HG03460 (cell line): ENCODE results near the gene LMX1B.

Experiments used
- ATAC-seq: cut with Tn5 transposase; IDR thresholded peaks from one replicate; pipeline ENCODE4 v1.9.1; 2021; ENCODE audit not compliant: unreplicated experiment

Gene LMX1B

GRCh38 chr9:126658201-126658825 lies 44.6 kb downstream of the LMX1B start:
- no peak for ATAC-seq

- no peak for ATAC-seq
Observed at GRCh38 chr9:126658956-126659555, 45.3 kb downstream of the LMX1B start.

- no peak for ATAC-seq
Observed at GRCh38 chr9:126661122-126661520, 47.4 kb downstream of the LMX1B start.

- no peak for ATAC-seq
Observed at GRCh38 chr9:126661521-126662251, 48.0 kb downstream of the LMX1B start.

GRCh38 chr9:126663661-126664072 lies 49.9 kb downstream of the LMX1B start:
- no peak for ATAC-seq

- ATAC-seq, result no peak
Observed at GRCh38 chr9:126664900-126665643, 51.3 kb downstream of the LMX1B start.

GRCh38 chr9:126665644-126666035 lies 51.9 kb downstream of the LMX1B start:
- ATAC-seq, result no peak

GRCh38 chr9:126666155-126666803 lies 52.6 kb downstream of the LMX1B start:
- no peak for ATAC-seq

- no peak for ATAC-seq
Observed at GRCh38 chr9:126667190-126668055, 53.7 kb downstream of the LMX1B start.

DNA sequence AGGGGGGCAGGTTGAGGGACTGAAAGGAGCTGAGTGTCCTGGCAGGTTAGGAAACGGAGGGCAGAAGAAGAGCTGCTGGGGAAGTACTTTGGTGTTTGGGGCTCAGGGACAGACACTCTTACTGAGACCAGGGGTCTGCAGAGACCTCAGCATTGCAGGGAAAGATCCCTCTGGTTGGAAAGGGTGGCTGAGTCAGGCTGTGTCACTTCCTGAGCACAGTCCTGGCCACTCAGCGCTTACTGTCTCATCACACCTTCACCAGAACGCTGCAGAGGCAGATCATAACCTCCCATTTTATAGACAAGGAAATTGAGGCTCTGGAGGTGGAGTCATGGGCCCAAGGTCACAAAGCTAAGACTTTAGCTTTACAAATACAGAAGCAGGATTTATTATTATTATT lies 54.3 kb downstream of the LMX1B start:
- ATAC-seq, result no peak

- no peak for ATAC-seq
Observed at GRCh38 chr9:126669108-126669507, 55.4 kb downstream of the LMX1B start.

- ATAC-seq, result no peak
Observed at GRCh38 chr9:126670270-126670669, 56.5 kb downstream of the LMX1B start.

GRCh38 chr9:126671381-126671831 lies 57.7 kb downstream of the LMX1B start:
- ATAC-seq, result no peak

DNA sequence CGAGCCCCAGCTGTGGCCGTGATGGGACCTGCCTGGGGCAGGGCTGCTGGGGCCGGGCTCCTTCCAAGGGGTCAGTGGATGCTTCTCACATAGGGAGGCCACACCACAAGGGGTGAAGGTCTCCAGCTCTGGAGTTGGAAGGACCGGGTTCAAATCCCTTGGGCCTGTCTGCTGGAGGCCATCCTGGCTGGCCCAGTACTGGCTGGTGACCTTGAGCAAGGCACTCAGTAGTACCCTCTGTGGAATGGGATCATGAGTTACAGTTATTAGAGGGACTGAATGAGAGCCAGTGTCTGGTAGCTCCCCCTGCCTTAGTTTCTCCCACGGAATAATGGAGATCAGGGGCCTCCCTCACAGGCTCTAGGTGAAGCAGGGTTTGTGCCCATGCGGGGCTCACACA lies 58.3 kb downstream of the LMX1B start:
- ATAC-seq, result no peak

- ATAC-seq, result no peak
Observed at GRCh38 chr9:126672634-126673284, 59.0 kb downstream of the LMX1B start.

DNA sequence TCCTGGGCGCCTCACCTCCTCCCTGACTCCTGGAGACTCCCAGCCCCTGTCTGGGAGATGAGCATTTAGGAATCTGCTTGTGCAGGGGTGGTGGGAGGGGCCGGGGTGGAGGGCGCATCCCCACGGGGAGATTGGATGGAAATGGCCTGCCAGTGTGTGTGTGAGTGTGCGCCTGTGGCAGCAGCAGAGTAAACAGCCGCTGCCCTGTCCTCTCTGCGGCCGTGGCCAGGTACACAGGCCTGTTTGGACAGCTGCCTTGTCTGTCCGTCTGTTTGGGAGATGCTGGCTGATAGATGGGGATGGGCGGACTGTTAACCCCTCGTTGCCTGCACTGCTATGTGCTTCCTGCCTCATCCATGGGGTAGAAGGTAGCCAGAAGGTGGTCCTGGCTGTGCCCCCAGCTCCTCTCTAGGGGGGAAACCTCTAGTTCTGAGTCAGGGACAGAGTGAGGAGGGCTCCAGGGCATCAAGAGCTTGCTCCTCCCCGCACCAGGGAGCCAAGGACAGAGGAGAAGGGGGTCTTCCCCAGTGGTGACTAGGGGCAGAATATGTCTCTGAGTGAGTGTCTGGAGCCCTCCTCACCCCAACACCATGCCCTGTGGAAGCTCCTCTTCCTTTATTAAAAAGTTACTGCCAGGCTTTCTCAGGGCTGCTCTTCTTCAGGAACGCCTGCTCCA lies 60.1 kb downstream of the LMX1B start:
- no peak for ATAC-seq

DNA sequence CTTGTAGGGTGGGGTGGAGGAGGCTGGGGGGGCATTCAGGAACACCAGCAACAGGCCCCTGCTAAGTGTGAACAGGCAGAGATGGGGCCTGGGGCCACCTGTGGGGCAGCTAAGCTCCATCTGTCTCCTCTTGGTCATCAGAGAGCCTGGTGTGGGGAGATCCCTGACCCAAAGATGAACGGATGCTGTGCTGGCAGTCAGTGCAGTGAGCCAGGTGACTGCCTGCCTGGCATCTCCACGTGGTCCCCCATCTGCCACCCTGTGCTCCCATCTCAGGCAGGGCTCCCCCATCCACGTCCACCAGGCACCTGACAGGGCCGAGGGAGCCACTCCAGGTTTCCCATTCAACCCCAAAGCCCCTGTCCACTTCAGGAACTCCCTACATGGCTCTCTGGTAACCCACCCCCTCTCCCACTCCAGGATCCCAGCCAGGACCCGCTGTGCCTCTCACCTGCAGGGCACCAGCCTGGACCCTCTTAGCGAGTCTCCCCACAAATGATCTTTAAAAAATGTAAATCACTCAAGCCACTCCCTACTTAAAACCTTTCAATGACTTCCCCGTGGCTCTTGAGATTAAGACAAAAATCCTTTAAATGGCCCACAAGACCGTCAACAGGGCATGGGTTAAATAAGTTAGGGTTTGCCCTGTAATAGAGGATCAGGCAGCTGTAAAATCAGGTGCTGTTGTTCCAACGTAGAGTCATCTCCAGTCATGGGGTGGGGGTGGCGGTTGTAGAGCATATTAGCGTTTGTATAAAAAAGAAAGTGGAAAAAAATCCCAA lies 60.8 kb downstream of the LMX1B start:
- no peak for ATAC-seq

- ATAC-seq, result no peak
Observed at GRCh38 chr9:126675147-126675467, 61.4 kb downstream of the LMX1B start.
